IgD-negative memory B cell (primary cell): ENCODE measurements around the gene TUSC2. TPM values are rescaled to one million over a fixed set of nuclear protein-coding genes. Genes with fewer than 3 reads are reported as not detected.

Source experiments
- H3K27ac Mint-ChIP-seq, 3 donors: one replicate each; pipeline ENCODE4 v1.8.0; 2020 to 2022; ENCODE audit warnings: mild to moderate bottlenecking in 3 of 3, mixed read lengths in 3 of 3, moderate library complexity in 1 of 3
- H3K27me3 Mint-ChIP-seq: one replicate; pipeline ENCODE4 v1.8.0; 2021; ENCODE audit warnings: mixed read lengths
- H3K36me3 Mint-ChIP-seq: one replicate; pipeline ENCODE4 v1.8.0; 2020; ENCODE audit warnings: mild to moderate bottlenecking, mixed read lengths
- H3K4me1 Mint-ChIP-seq, 3 donors: one replicate each; pipeline ENCODE4 v1.8.0; 2020 to 2022; ENCODE audit warnings: mixed read lengths in 3 of 3, mild to moderate bottlenecking in 1 of 3
- H3K4me3 Mint-ChIP-seq, 4 donors: one replicate each; pipeline ENCODE4 v1.8.0; 2020 to 2022; ENCODE audit warnings: mild to moderate bottlenecking in 4 of 4, mixed read lengths in 4 of 4, moderate library complexity in 3 of 4
- H3K9me3 Mint-ChIP-seq, 3 donors: one replicate each; pipeline ENCODE4 v1.8.0; 2020 to 2021; ENCODE audit warnings: mixed read lengths in 3 of 3, mild to moderate bottlenecking in 1 of 3
- polyA plus RNA-seq: library from polyadenylated mRNA; unstranded; fragments of 300-500 nt; fragmentation: Illumina TruSeq; gene quantifications from one replicate; pipeline ENCODE4 v1.2.3, GENCODE V29; 2021

The TUSC2 gene
- polyA plus RNA-seq, 1 donor from 2014 or later, result 51.4 TPM

DNA sequence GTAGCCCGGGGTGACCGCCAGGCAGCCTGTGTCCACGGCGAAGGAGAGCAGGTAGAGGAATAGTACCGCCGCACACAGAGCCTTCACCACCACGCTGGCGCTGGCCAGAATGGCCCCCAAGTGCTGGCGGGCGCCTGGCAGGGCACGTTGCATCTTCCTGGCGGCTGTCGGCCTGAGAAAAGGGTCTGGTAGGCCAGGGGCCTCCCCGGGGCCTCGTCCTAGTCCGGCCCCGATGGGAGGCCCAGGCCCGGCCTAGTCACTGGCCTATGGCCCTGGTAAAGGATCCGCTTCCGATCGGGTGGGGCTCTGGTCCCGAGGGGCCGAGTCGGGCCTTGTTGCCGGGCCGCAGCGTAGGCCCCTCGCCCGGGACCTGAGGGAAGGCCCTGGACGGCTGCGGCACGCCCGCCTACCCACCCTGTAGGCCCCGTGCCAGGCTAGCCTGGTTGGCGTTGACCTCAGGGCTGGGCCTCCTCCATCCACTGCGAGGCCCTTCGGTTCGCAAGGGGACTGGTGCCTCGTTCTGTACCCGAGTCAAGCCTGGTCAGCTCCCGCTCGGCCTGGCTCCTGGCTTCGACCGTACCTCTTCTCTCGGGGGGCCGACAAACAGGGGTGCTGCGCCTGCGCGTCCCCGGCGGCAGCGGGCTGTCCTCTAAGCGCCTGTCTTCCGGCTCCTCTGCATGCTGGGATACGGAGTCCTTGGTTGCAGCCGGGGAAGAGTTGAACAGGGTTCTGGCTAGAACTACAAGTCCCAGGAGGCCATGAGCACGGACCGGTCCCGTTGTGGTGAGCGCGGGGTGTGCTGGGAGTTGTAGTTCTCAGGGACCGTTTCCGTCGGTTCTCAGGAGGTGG, 31.1 kb upstream of the TUSC2 start, which contains the start of gene TMEM115:
TMEM115 (minus strand) TSS at position 611 of the 849 bp plus-strand sequence; CDS start at position 153, 458 bp downstream.
- peak within 1 kb of the TSS; percentile 97 to 99 (median 97) for H3K4me3 Mint-ChIP-seq
- peaks cover 24 to 28% (median 27%) of the 10 kb centered on the region in 3 donors for H3K4me1 Mint-ChIP-seq
- no peaks in the 10 kb centered on the region for H3K27me3 Mint-ChIP-seq
- H3K9me3 Mint-ChIP-seq, result no peaks in the 10 kb centered on the region
- peak within 1 kb of the TSS; percentile 91 to 94 (median 94) for H3K27ac Mint-ChIP-seq
- no peaks in the 10 kb centered on the region for H3K36me3 Mint-ChIP-seq

DNA sequence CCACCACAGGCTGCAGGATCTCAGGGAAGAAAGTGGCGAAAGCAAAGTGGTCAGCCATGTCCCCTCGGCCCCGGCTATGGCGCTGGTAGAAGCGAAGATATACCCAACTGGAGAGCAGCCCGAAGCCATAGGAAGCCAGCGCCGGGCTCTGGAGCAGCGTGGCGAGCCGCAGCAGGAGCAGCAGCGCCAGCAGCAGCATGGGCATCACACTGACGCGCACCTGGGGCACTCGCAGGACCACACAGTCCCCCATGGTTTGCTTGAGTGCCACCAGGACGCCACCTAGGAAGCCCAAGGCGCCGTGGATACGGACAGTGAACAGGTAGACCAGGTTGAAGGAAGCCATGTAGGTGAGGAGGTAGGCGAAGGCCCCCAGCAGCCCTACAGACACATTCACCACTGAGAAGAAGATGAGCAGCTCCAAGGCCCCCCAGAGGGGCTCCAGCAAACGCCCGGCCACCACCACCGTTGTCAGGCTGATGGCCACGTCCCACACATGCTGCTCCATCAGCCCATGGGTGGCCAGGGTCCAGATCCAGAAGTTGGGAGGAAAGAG, 30.4 kb upstream of the TUSC2 start:
- peak overlapping the region; percentile 87 to 97 (median 97) for H3K4me3 Mint-ChIP-seq
- peak overlapping the region in 1 of 3 donors; percentile 93 for H3K27ac Mint-ChIP-seq
- H3K4me1 Mint-ChIP-seq, result peaks cover 24 to 28% (median 27%) of the 10 kb centered on the region in 3 donors
- H3K27me3 Mint-ChIP-seq, result no peaks in the 10 kb centered on the region
- no peaks in the 10 kb centered on the region for H3K9me3 Mint-ChIP-seq
- H3K36me3 Mint-ChIP-seq, result no peaks in the 10 kb centered on the region

DNA sequence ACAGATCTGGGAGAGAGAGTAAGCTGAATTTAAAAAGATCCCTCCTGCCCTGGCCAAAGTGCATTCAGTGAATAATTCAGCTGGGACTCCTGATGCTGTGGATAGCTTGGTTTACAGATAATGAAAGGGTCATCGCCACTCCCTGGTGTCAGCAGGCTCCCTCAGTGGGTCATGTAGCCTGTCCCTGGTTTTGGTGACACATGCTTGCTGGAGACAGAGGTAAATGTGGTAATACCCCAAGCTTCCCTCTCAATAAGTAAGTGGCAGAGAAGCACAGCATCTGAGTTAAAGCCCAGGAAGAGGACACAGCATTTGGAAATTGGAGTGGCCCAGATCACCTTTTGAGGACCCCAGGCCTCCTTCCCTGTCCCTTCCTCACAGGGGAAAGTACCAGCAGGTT, 29.5 kb upstream of the TUSC2 start:
- no peaks in the 10 kb centered on the region for H3K36me3 Mint-ChIP-seq
- H3K4me3 Mint-ChIP-seq, result peak overlapping the region; percentile 69 to 97 (median 92)
- no peaks in the 10 kb centered on the region for H3K27me3 Mint-ChIP-seq
- peak overlapping the region in 1 of 3 donors; percentile 18 for H3K27ac Mint-ChIP-seq
- H3K9me3 Mint-ChIP-seq, result no peaks in the 10 kb centered on the region
- peaks cover 27 to 30% (median 28%) of the 10 kb centered on the region in 3 donors for H3K4me1 Mint-ChIP-seq

DNA sequence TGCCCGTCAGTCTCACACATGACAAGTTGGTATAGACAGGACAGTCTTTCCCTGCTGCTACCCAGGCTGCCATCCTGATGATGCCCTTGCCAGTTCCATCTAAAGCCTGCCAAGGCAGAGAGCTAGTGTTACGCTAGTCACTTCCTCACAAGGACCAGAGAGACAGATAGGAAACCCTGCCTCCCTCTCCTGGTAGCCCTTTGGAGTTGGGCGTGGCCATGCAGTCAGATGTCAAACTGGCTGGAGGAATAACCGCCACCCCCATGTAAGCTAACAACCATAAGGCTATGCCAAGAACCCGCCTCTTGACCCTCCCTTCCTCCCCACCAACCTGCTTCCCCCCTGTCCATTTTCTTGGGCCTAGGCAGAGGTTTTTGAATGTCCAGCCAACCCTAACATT, 28.5 kb upstream of the TUSC2 start:
- Mint-ChIP-seq H3K36me3 (no peaks in the 10 kb centered on the region), H3K9me3 (no peaks in the 10 kb centered on the region), H3K27me3 (no peaks in the 10 kb centered on the region), H3K4me1 (peaks cover 27 to 31% (median 28%) of the 10 kb centered on the region in 3 donors), H3K27ac (peak overlapping the region in 1 of 3 donors; percentile 78), H3K4me3 (peak overlapping the region in 3 of 4 donors; percentile 63 to 84 (median 69))

DNA sequence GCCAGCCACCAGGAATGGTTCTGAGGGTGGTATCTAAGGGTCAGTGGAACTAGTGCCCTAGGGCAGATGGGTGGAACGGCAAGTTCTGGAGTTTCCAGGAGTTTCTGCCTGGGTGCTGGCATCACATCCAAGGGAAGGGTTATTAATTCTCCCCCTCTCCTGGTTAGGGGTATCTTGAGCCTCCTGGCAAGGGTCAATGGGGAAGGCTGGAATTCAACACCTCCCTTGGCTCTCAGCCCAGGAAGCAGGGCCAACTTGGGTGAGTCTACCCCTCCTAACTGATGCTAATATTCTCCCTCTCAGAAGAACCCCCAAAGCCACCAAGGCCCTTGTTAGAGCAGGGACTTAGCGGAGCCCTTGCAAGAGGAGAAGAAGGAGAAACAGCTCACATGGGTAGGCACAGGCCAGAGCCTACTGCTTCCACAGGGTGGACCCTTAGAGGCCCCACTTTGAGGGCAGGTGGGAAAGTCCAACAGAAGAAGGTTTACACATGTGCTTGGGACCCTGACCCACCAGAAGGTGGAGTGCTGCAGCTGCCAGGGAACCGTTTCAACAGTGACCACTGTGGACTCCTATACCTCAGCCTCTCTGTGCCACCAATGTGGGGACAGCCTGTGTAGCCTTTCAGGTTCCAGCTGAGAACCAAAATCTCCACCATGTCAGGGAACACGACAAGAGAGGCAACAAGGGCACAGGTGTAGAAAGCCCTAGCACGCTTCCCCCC, 28.0 kb upstream of the TUSC2 start:
- no peaks in the 10 kb centered on the region for H3K36me3 Mint-ChIP-seq
- peaks cover 31 to 37% (median 33%) of the 10 kb centered on the region in 3 donors for H3K4me1 Mint-ChIP-seq

DNA sequence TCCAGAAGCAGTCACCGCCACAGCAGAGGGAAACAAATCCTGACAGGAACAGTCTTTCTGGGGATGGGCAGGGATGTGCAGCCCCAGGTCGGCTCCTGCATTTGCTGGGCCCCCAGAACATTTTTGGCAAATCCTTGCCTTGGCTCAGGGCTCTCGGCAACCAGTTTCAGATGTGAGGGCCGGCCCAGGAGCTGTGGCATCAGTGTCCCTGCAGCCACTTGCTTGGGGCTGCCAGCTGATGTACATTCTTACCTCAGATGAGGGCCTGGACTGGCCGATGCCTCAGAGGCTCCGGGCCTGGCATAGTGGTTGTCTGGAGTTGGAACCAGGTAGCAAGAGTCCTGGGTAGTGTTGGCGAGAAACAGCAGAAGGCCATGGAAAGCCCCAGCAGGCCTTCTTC, 26.8 kb upstream of the TUSC2 start:
- H3K9me3 Mint-ChIP-seq, result no peaks in the 10 kb centered on the region
- H3K36me3 Mint-ChIP-seq, result no peaks in the 10 kb centered on the region
- no peak overlapping the region for H3K27ac Mint-ChIP-seq
- H3K27me3 Mint-ChIP-seq, result no peaks in the 10 kb centered on the region
- H3K4me1 Mint-ChIP-seq, result peaks cover 38 to 45% (median 40%) of the 10 kb centered on the region in 3 donors
- peak overlapping the region in 1 of 4 donors; percentile 38 for H3K4me3 Mint-ChIP-seq

More for the DNA sequence above, 28.0 kb upstream of the TUSC2 start:
- Mint-ChIP-seq H3K9me3 (no peaks in the 10 kb centered on the region), H3K27me3 (no peaks in the 10 kb centered on the region), H3K27ac (peak overlapping the region in 2 of 3 donors; percentile 32 to 71), H3K4me3 (peak overlapping the region in 2 of 4 donors; percentile 63 to 84)

DNA sequence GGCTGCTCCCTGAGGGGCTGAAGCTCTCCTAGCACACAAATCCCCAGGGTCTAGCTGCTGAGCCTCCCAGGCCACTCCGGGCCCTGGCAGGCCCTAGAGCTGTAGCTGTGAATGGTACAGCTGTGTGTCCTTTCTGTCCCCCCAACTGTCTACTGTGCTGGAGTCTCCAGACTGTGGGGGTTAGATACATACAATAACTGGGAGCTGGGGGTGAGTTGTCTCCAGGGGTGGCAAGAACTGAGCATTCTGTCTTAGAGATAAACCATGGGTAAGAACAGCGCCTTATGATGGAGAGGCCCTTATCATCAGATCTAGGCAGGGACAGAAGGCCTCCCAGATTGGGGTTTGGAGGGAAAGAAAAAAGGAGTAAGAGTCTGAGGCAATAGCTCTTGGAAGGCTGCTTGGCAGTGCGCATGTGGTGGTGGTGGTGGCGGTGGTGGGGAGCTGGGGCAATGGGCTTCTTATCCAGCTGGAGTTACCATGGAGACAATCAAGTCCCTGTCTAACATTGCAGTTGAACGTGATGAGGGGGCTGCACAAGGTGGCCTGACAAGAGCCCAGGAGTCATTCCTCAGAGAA, 26.3 kb upstream of the TUSC2 start:
- H3K4me1 Mint-ChIP-seq, result peaks cover 34 to 44% (median 35%) of the 10 kb centered on the region in 3 donors
- no peak overlapping the region for H3K27ac Mint-ChIP-seq
- no peaks in the 10 kb centered on the region for H3K27me3 Mint-ChIP-seq
- H3K4me3 Mint-ChIP-seq, result no peak overlapping the region
- no peaks in the 10 kb centered on the region for H3K9me3 Mint-ChIP-seq
- H3K36me3 Mint-ChIP-seq, result no peaks in the 10 kb centered on the region

DNA sequence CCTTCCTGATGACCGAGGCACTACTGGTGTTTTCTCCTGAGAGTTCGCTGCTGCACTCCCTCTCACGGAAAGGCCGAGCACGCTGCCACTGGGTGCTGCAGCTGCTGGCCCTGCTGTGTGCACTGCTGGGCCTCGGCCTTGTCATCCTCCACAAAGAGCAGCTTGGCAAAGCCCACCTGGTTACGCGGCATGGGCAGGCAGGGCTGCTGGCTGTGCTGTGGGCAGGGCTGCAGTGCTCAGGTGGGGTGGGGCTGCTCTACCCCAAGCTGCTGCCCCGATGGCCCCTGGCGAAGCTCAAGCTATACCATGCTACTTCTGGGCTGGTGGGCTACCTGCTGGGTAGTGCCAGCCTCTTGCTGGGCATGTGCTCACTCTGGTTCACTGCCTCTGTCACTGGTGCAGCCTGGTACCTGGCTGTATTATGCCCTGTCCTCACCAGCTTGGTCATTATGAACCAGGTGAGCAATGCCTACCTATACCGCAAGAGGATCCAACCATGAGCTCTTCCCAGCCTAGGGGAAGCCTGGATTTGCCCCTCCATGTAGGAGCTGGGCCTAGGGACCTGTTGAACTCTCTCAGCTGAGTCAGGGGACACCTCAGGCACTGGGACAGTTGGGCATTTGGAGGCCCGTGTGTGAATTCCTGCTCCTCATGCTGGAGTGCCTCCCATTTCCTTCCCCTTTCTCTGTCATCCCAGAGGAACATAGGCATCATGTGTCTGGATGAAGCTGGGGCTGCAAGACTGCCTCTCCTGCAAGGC, 25.4 kb upstream of the TUSC2 start:
- Mint-ChIP-seq H3K4me1 (peaks cover 30 to 41% (median 33%) of the 10 kb centered on the region in 3 donors), H3K27me3 (no peaks in the 10 kb centered on the region), H3K36me3 (no peaks in the 10 kb centered on the region), H3K27ac (peak overlapping the region in 1 of 3 donors; percentile 56), H3K9me3 (no peaks in the 10 kb centered on the region), H3K4me3 (peak overlapping the region in 2 of 4 donors; percentile 58 to 79)

DNA sequence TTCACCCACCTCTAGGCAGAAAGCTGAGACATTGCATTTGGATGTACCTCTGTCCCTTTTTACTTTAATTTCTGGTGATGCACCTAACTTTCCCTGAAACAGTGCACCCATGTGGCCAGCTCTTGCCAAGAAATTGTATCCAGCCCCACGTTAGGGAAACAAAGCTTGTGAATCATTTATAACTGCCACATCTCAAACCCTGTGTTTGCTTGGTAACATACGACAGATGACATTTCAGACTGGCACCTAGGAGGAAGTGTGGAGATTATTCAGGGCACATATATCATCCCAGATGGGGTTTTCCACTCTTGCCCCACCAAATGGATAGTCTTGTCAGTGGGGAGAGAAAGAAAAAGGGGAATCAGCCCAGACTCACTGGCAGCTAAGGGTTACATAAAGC, 24.8 kb upstream of the TUSC2 start:
- H3K4me1 Mint-ChIP-seq, result peaks cover 24 to 36% (median 28%) of the 10 kb centered on the region in 3 donors
- H3K27me3 Mint-ChIP-seq, result no peaks in the 10 kb centered on the region
- no peaks in the 10 kb centered on the region for H3K9me3 Mint-ChIP-seq
- no peaks in the 10 kb centered on the region for H3K36me3 Mint-ChIP-seq
- H3K4me3 Mint-ChIP-seq, result peak overlapping the region in 2 of 4 donors; percentile 58 to 79
- H3K27ac Mint-ChIP-seq, result peak overlapping the region in 1 of 3 donors; percentile 56

DNA sequence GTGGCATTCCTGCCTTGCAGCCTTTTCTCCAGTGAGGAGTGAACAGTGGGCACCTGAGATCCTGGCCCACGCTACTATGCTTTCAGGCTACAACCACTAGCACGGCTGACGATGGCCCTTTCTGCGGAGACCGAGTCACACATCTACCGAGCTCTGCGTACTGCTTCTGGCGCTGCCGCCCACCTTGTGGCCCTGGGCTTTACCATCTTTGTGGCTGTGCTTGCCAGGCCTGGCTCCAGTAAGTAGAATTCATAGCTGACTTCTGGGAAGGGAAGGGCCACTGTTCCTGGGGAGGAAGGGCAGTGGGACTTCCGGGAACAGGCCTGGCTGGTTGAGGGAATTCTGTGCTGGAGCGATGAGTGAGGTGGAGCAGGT, 23.3 kb upstream of the TUSC2 start:
- H3K4me1 Mint-ChIP-seq, result peaks cover 17 to 26% (median 22%) of the 10 kb centered on the region in 3 donors
- no peaks in the 10 kb centered on the region for H3K27me3 Mint-ChIP-seq
- H3K27ac Mint-ChIP-seq, result peak overlapping the region; percentile 94 to 98 (median 97)
- no peaks in the 10 kb centered on the region for H3K36me3 Mint-ChIP-seq
- H3K9me3 Mint-ChIP-seq, result no peaks in the 10 kb centered on the region
- peak overlapping the region; percentile 92 to 100 (median 98) for H3K4me3 Mint-ChIP-seq

DNA sequence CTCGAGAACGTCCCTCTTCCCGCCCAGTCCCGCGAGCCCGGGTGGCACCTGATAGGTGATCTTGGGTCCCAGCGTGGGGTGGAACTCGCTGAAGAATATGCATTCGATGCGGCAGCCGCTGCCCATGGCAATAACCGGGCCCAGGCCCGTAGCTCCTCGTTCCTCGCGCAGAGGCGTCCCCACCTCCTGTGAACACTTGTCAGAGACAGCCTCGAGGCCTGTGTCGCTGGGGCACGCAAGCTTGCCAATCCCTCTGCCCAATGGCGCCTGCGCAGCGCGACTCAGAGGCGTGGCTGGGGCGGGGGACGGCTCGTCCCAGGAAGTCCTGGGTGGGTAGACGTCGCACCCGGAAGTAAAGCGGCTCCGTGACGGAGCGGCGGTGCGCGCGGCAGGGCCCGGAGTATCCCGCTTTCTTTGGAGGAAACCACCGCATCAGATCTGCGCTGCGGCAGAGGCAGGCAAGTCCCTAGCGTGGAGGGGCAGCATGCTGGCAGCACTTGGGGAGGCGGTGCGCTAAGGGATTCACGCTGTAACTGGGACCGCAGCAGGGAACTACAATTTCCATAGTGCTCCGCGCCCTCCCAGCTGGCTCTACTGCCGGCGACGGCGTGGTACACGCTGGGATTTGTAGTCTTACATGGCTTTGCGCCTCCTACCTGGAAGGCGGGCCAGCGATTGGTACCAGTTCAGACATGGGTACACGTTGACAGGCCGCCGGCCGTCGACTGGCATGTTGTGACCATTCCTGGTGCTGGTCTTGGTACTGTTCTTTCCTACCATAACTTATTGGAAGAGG, 22.7 kb upstream of the TUSC2 start, which contains the start of the genes CYB561D2 and NPRL2:
CYB561D2 (plus strand) TSS at position 336 of the 796 bp plus-strand sequence. CDS start 572 bp downstream, outside the sequence.
NPRL2 (minus strand) TSS at position 249 of the 796 bp plus-strand sequence; CDS start at position 126, 123 bp downstream.
- Mint-ChIP-seq H3K36me3 (no peaks in the 10 kb centered on the region), H3K9me3 (no peaks in the 10 kb centered on the region), H3K4me3 (peak within 1 kb of the TSS; percentile 92 to 100 (median 98)), H3K27ac (peak within 1 kb of the TSS; percentile 94 to 98 (median 97)), H3K27me3 (no peaks in the 10 kb centered on the region), H3K4me1 (peaks cover 21 to 28% (median 26%) of the 10 kb centered on the region in 3 donors)

DNA sequence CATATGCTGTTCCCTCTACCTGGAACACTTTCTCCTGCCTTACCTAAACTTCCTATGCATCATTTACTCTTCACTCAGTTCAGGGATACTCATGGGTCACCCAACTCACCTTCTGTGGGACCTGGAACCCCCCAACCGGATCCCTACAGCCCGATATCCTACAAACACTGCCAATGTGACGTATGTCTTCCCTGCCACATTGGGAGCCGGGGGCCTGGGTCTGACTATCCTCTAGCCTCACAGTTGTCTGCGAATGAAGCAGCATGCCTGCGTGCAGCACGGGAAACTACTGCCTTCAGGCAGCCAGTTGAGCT, 22.1 kb upstream of the TUSC2 start:
- Mint-ChIP-seq H3K36me3 (no peaks in the 10 kb centered on the region), H3K4me1 (peaks cover 21 to 27% (median 27%) of the 10 kb centered on the region in 3 donors), H3K27ac (peak overlapping the region; percentile 94 to 98 (median 97)), H3K9me3 (no peaks in the 10 kb centered on the region), H3K27me3 (no peaks in the 10 kb centered on the region), H3K4me3 (peak overlapping the region; percentile 92 to 100 (median 98))

DNA sequence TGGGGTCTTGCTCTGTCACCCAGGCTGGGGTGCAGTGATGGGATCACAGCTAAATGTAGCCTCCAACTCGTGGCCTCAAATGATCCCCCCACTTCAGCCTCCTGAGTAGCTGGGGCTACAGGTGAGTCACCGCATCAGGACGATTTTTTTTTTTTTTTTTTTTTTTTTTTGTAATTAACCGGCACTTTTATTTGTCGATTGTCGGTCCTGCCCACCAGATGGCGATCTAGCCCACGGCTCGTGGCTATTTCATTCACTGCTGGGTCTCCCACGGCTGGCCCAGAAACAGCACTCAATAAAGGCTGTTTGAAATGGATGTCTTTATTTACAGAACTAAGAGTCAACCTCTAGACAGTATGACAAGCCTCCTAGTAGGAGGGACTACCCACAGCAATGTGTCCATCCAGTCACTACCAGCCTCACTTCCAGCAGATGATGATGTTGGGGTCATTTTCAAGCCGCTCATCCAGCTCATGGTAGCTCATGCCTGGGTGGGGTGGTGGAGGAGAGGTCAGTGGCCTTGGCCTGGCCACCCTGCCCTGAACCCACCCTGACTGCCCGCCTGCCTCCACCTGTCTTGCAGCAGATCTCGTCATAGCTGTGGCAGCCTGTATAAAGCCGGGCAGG, 19.3 kb upstream of the TUSC2 start:
- Mint-ChIP-seq H3K4me3 (peak overlapping the region in 2 of 4 donors; percentile 46 to 80), H3K36me3 (no peaks in the 10 kb centered on the region), H3K4me1 (peaks cover 22 to 27% (median 26%) of the 10 kb centered on the region in 3 donors), H3K27ac (peak overlapping the region in 2 of 3 donors; percentile 71 to 94), H3K9me3 (no peaks in the 10 kb centered on the region), H3K27me3 (no peaks in the 10 kb centered on the region)
